ENCODE results near the gene C1orf146. TPM values are rescaled to one million over a fixed set of nuclear protein-coding genes. Genes with fewer than 3 reads are reported as not detected.

Gene C1orf146
- total and polyA plus RNA-seq, 4 donors = not detected

- Histone ChIP-seq H3K27me3 (ENCODE audit: control insufficient read depth in 4 of 4, insufficient read depth in 4 of 4, low read length in 3 of 4) (no peaks in the 10 kb centered on the region), H3K36me3 (ENCODE audit: control insufficient read depth in 4 of 4, insufficient read depth in 3 of 4, low read depth in 1 of 4, low read length in 3 of 4) (peaks cover 0 to 2% (median 0%) of the 10 kb centered on the region in 4 donors), H3K27ac (ENCODE audit: low read depth in 1 of 2, low read length in 2 of 2) (no peak overlapping the region), H3K4me3 (ENCODE audit: low read depth in 1 of 3, low read length in 3 of 3) (no peak overlapping the region), H3K9me3 (ENCODE audit: control insufficient read depth in 4 of 4, low read length in 3 of 4) (no peaks in the 10 kb centered on the region), H3K9ac (ENCODE audit: low read depth in 1 of 2, low read length in 2 of 2) (no peak overlapping the region), H3K4me1 (ENCODE audit: control insufficient read depth in 4 of 4, insufficient read depth in 4 of 4, low read length in 3 of 4) (no peaks in the 10 kb centered on the region)
- no peak for DNase-seq (ENCODE audit: low spot score)
- WGBS = 97% methylated on average over 2 of the region's 2 CpGs
- TF ChIP-seq FOXA2 (IDR thresholded peaks at IDR 0.05) = no peak
- TF ChIP-seq EGR1 (IDR thresholded peaks at IDR 0.05; ENCODE audit: low read depth in 2 of 2) = no peak
- no peak for TF ChIP-seq MAX (IDR thresholded peaks at IDR 0.05)
- no peak for TF ChIP-seq CTCF (IDR thresholded peaks at IDR 0.05; ENCODE audit: low read depth, low read length, missing input control)
- TF ChIP-seq JUND (IDR thresholded peaks at IDR 0.05) = no peak
- TF ChIP-seq HNF4A (conservative IDR thresholded peaks at IDR 0.05) = no peak
- no peak for TF ChIP-seq REST (IDR thresholded peaks at IDR 0.05)
- TF ChIP-seq HNF4G (IDR thresholded peaks at IDR 0.05) = no peak
- TF ChIP-seq YY1 (IDR thresholded peaks at IDR 0.05) = no peak
- no peak for TF ChIP-seq GABPA (IDR thresholded peaks at IDR 0.05 in 1 of 2, conservative IDR thresholded peaks at IDR 0.05 in 1 of 2)
- no peak for TF ChIP-seq FOXA1 (IDR thresholded peaks at IDR 0.05)
- no peak for TF ChIP-seq RXRA (IDR thresholded peaks at IDR 0.05)
- TF ChIP-seq TAF1 (conservative IDR thresholded peaks at IDR 0.05) = no peak
- no peak for TF ChIP-seq SP1 (IDR thresholded peaks at IDR 0.05)
These were observed 48.3 kb upstream of the C1orf146 start for GRCh38 chr1:92169214-92170005.

GRCh38 chr1:92184632-92185031 lies 33.1 kb upstream of the C1orf146 start:
- Histone ChIP-seq H3K27ac (ENCODE audit: low read depth in 1 of 2, low read length in 2 of 2) (no peak overlapping the region), H3K4me1 (ENCODE audit: control insufficient read depth in 4 of 4, insufficient read depth in 4 of 4, low read length in 3 of 4) (no peaks in the 10 kb centered on the region), H3K9ac (ENCODE audit: low read depth in 1 of 2, low read length in 2 of 2) (no peak overlapping the region), H3K4me3 (ENCODE audit: low read depth in 1 of 3, low read length in 3 of 3) (no peak overlapping the region), H3K36me3 (ENCODE audit: control insufficient read depth in 4 of 4, insufficient read depth in 3 of 4, low read depth in 1 of 4, low read length in 3 of 4) (peaks cover 2 to 14% (median 7%) of the 10 kb centered on the region in 4 donors), H3K9me3 (ENCODE audit: control insufficient read depth in 4 of 4, low read length in 3 of 4) (no peaks in the 10 kb centered on the region), H3K27me3 (ENCODE audit: control insufficient read depth in 4 of 4, insufficient read depth in 4 of 4, low read length in 3 of 4) (no peaks in the 10 kb centered on the region)
- TF ChIP-seq FOXA1 (IDR thresholded peaks at IDR 0.05) (no peak), TAF1 (conservative IDR thresholded peaks at IDR 0.05) (no peak), GABPA (IDR thresholded peaks at IDR 0.05 in 1 of 2, conservative IDR thresholded peaks at IDR 0.05 in 1 of 2) (no peak), HNF4G (IDR thresholded peaks at IDR 0.05) (no peak), NR2F2 (IDR thresholded peaks at IDR 0.05) (no peak), YY1 (IDR thresholded peaks at IDR 0.05) (no peak), FOXA2 (IDR thresholded peaks at IDR 0.05) (no peak), SP1 (IDR thresholded peaks at IDR 0.05) (no peak)
- 98% methylated on average over 1 of the region's 1 CpG for WGBS
- no peak for DNase-seq (ENCODE audit: low spot score)
